GM23248 (cell line): Measurements from ENCODE around the gene ZFYVE9.

Experiments used
- EZH2 ChIP-seq: fragments of 200-600 bp; sonication (generic); IDR thresholded peaks from 2 replicates; pipeline ENCODE4 v1.6.1; 2018; ENCODE audit warnings: antibody characterized with exemption, mild to moderate bottlenecking; ENCODE audit not compliant: insufficient read depth, poor library complexity, severe bottlenecking
- EZH2phosphoT487 ChIP-seq: fragments of 200-600 bp; sonication (generic); IDR thresholded peaks from 2 replicates; pipeline ENCODE4 v1.6.1; 2018; ENCODE audit warnings: antibody characterized with exemption, moderate library complexity, mild to moderate bottlenecking, low read depth; ENCODE audit not compliant: insufficient read depth

DNA sequence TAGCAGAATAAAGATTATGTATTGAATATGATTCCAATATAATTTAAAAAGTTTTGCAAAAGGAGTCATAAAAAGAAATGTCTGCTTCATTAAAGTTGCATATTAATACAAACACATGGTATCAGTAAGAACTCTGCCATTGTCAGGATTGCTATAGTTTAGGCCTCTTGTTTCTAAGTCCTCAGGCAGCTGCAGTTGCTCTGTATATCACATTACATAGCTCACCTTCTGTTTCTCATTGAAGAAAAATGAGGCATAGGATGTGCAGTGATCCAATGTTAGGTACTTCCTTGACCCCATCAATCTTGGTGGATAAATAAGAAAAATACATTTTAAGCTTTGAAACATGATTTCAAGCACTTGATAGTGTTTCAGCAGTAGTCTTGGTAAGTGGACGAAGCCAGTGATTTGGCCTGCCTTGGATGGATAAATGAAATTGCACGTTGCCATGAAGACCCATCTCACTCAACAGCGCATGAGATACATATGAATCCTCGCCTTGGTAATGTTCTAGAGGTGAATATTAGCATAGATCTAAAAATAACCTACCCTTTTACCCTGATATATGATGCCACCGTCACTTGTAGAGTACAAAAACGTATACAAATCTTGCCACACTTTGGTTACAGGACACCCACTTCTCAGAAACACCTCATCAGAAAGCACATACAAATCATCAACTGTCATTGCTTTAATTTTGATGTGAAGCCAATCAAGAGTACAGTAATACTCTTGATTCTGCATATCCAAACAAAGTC is 25.3 kb downstream of the ZFYVE9 start:
- TF ChIP-seq EZH2 (no peak), EZH2phosphoT487 (no peak)
